OCI-LY7 (cell line): Measurements from ENCODE around the gene TFB1M.

Experiments
- EZH2phosphoT487 ChIP-seq: fragments of 200-600 bp; sonication (generic); IDR thresholded peaks from 2 replicates; pipeline ENCODE4 v1.6.1; 2018; ENCODE audit warnings: low read depth, borderline replicate concordance, mild to moderate bottlenecking, mixed run types, antibody characterized with exemption, low read length, moderate library complexity, mixed read lengths
- TF ChIP-seq, protein P1 (sequence below): fragments of 200-600 bp; sonication (generic); conservative IDR thresholded peaks from 2 replicates; pipeline ENCODE4 v1.5.1; 2014; ENCODE audit warnings: mild to moderate bottlenecking, antibody characterized with exemption, low read length, moderate library complexity, mixed read lengths

DNA sequence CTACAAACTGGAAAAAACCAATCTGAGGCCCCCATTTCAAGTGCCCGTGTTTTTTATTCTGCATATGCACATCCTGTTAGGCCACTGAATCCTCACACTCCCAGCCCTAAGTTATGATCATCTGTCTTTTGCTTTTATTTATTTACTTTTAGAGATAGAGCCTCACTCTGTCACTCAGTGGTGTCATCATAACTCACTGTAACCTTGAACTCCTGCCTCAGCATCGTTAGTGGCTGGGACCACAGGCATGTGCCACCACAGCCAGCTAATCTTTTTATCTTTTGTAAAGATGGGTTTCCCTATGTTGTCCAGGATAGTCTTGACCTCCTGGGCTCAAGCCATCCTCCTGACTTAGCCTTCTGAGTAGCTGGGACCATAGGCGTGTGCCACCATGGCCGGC lies 80.1 kb downstream of the TFB1M start:
- TF ChIP-seq, protein P1, sequence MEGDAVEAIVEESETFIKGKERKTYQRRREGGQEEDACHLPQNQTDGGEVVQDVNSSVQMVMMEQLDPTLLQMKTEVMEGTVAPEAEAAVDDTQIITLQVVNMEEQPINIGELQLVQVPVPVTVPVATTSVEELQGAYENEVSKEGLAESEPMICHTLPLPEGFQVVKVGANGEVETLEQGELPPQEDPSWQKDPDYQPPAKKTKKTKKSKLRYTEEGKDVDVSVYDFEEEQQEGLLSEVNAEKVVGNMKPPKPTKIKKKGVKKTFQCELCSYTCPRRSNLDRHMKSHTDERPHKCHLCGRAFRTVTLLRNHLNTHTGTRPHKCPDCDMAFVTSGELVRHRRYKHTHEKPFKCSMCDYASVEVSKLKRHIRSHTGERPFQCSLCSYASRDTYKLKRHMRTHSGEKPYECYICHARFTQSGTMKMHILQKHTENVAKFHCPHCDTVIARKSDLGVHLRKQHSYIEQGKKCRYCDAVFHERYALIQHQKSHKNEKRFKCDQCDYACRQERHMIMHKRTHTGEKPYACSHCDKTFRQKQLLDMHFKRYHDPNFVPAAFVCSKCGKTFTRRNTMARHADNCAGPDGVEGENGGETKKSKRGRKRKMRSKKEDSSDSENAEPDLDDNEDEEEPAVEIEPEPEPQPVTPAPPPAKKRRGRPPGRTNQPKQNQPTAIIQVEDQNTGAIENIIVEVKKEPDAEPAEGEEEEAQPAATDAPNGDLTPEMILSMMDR: no peak
- no peak for TF ChIP-seq EZH2phosphoT487
